Endothelial cell (in vitro differentiated cells): Measurements from ENCODE around the gene GALNT12. TPM values are rescaled to one million over a fixed set of nuclear protein-coding genes. Genes with fewer than 3 reads are reported as not detected.
A peak's percentile ranks its signal among the peaks of the same experiment; 100 is the strongest.

Experiments used
- DNase-seq: peaks from one replicate; pipeline ENCODE4 v3.0.0; 2021; ENCODE audit warnings: low spot score
- H3K27ac Mint-ChIP-seq: one replicate; pipeline ENCODE4 v1.8.0; 2021; ENCODE audit warnings: mixed read lengths, inconsistent platforms; ENCODE audit not compliant: unreplicated experiment
- H3K27me3 Mint-ChIP-seq: one replicate; pipeline ENCODE4 v1.8.0; 2021; ENCODE audit warnings: mild to moderate bottlenecking, moderate library complexity, mixed read lengths, inconsistent platforms; ENCODE audit not compliant: unreplicated experiment
- H3K36me3 Mint-ChIP-seq: one replicate; pipeline ENCODE4 v1.8.0; 2021; ENCODE audit warnings: mild to moderate bottlenecking, low read depth, mixed read lengths, inconsistent platforms; ENCODE audit not compliant: unreplicated experiment
- H3K4me1 Mint-ChIP-seq: one replicate; pipeline ENCODE4 v1.8.0; 2021; ENCODE audit warnings: mild to moderate bottlenecking, mixed read lengths, inconsistent platforms; ENCODE audit not compliant: unreplicated experiment
- H3K4me3 Mint-ChIP-seq: one replicate; pipeline ENCODE4 v1.8.0; 2021; ENCODE audit warnings: mild to moderate bottlenecking, mixed read lengths, inconsistent platforms; ENCODE audit not compliant: unreplicated experiment
- H3K9me3 Mint-ChIP-seq: one replicate; pipeline ENCODE4 v1.8.0; 2021; ENCODE audit warnings: mixed read lengths, inconsistent platforms; ENCODE audit not compliant: unreplicated experiment
- total RNA-seq: library from RNA; stranded (reverse); fragmentation: NEBNext Ultra II Directional; extraction: Animal tissue kit (Norgen Biotek cat#: 25700); gene quantifications from one replicate; pipeline ENCODE4 v1.2.1, GENCODE V29; 2021; ENCODE audit not compliant: unreplicated experiment
- TF ChIP-seq, protein P1 (sequence below): fragments of 200-600 bp; sonication (generic); IDR thresholded peaks from one replicate; pipeline ENCODE4 v1.5.0; 2021; ENCODE audit warnings: antibody characterized with exemption; ENCODE audit not compliant: unreplicated experiment

Gene GALNT12
- total RNA-seq, 1 donor from 2014 or later = 1.7 TPM

DNA sequence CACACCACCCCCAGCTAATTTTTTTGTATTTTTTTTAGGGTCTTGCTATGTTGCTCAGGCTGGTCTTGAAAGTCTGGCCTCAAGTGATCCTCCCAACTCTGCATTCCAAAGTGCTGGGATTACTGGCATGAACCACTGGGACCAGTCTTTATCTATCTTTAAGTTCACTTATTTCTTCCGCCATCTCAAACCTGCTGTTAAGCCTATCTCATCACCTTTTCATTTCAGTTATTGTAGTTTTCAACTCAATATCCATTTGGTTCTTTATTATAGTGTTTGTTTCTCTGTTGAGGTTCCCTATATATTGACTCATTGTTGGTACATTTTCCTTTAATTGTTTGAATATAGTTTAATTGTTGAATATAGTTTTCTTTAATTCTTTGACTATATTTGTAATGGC, 48.1 kb downstream of the GALNT12 start:
- no peaks in the 10 kb centered on the region for H3K36me3 Mint-ChIP-seq
- TF ChIP-seq, protein P1, sequence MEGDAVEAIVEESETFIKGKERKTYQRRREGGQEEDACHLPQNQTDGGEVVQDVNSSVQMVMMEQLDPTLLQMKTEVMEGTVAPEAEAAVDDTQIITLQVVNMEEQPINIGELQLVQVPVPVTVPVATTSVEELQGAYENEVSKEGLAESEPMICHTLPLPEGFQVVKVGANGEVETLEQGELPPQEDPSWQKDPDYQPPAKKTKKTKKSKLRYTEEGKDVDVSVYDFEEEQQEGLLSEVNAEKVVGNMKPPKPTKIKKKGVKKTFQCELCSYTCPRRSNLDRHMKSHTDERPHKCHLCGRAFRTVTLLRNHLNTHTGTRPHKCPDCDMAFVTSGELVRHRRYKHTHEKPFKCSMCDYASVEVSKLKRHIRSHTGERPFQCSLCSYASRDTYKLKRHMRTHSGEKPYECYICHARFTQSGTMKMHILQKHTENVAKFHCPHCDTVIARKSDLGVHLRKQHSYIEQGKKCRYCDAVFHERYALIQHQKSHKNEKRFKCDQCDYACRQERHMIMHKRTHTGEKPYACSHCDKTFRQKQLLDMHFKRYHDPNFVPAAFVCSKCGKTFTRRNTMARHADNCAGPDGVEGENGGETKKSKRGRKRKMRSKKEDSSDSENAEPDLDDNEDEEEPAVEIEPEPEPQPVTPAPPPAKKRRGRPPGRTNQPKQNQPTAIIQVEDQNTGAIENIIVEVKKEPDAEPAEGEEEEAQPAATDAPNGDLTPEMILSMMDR = no peak
- no peak overlapping the region for H3K4me3 Mint-ChIP-seq
- peaks cover 2% of the 10 kb centered on the region for H3K27me3 Mint-ChIP-seq
- peaks cover 7% of the 10 kb centered on the region for H3K4me1 Mint-ChIP-seq
- no peak overlapping the region for H3K27ac Mint-ChIP-seq
- no peak for DNase-seq
- H3K9me3 Mint-ChIP-seq = no peaks in the 10 kb centered on the region

DNA sequence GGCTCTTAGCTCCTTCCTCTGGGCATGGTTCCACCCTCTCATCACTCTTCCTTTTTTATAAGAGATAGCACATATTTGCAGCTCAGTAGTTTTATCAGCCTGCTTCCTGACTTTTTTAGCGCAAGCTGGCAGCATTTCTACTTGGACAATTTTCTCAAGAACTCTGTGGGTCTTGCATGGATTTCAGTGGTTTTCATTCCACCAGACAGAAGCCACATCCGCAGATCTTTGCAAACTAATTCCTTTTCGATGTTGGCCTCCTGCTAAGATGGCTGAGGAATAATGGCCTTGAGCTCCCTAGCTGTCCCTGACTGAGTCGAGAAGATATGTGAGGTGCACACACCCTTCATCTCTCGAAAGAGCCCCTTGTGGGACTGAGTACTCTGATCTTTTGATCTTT, 49.5 kb downstream of the GALNT12 start:
- TF ChIP-seq, protein P1 = no peak
- Mint-ChIP-seq H3K27ac (no peak overlapping the region), H3K27me3 (peaks cover 2% of the 10 kb centered on the region), H3K9me3 (no peaks in the 10 kb centered on the region), H3K4me1 (peaks cover 7% of the 10 kb centered on the region), H3K4me3 (no peak overlapping the region), H3K36me3 (no peaks in the 10 kb centered on the region)
- no peak for DNase-seq

DNA sequence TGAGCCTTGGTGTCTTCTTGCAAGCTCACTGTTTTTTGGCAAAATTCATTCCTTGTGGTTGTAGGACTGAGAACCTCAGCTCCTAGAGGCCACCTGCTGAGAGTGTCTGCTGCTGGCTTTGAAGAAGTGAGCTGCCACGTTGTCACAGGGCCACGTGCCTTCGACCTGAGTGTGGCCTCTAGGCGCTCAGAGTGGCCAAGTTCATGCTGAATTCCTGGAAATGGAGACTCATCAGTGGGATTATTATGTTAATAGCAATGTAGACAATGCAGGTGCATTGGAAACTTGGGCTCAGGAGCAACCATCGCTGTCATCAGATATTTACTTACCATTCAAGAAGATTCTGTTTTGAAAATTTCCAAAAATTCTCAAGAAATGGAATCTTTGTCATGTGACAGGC, 52.5 kb downstream of the GALNT12 start:
- Mint-ChIP-seq H3K27me3 (peaks cover 6% of the 10 kb centered on the region), H3K4me1 (peaks cover 10% of the 10 kb centered on the region), H3K27ac (no peak overlapping the region), H3K36me3 (no peaks in the 10 kb centered on the region), H3K4me3 (no peak overlapping the region), H3K9me3 (no peaks in the 10 kb centered on the region)
- DNase-seq = no peak
- TF ChIP-seq, protein P1 = no peak

DNA sequence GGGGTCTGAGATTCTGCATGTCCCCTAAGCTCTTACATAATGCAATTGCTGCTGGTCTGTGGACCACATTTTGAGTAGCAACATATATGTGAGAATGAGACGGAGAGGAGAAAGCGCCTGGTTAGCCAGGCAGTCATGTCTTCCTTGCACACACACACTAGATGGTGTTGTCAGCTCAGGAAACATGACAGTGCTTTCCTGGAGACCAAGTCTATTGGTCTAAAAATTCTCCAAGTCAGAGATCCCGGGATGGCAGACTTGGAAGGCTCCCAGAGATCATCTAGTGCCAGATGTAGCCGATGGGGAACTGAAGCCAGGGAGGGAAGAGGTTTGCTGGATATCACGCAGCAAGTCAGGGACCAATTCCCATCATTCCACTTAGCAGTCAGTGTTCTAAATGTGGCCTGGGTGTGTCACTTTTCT, 53.4 kb downstream of the GALNT12 start:
- H3K4me1 Mint-ChIP-seq = peaks cover 10% of the 10 kb centered on the region
- H3K4me3 Mint-ChIP-seq = no peak overlapping the region
- H3K27ac Mint-ChIP-seq = no peak overlapping the region
- peak; percentile 24 for DNase-seq
- H3K27me3 Mint-ChIP-seq = peaks cover 6% of the 10 kb centered on the region
- H3K9me3 Mint-ChIP-seq = no peaks in the 10 kb centered on the region
- TF ChIP-seq, protein P1 = no peak
- no peaks in the 10 kb centered on the region for H3K36me3 Mint-ChIP-seq

DNA sequence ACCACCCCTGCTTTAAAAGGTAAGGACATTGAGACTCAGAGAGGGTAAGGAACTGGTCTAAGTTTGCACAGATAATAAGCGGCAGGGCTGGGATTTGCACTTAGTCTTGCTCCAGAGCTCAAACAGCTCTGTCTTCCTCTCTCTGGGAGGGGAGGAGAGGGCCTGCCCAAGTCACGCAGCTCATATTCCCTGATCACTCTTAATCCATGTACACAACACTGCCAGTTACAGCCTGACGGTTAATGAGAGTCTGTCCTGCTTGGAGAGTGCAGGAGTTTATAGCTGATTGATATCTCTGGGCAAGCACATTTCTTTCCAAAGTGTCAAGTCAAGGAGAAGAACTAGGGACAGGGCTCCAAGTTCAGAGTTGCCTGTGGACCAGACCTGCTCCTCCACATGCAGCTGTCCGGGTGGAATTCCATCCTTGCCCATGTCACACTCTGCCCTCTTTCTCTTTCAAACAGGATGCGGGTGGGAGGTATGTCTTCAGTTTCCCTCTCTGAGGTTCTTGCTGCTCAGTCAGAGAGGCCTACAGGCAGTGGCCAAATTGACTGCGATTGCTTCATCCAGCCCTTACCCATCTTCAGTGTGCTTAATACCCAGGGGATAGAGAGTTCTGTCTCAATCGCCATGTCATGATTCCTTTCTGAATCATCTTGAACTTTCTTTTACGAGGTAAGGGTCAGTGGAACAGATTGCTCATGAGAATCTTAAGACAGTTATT, 54.5 kb downstream of the GALNT12 start:
- no peaks in the 10 kb centered on the region for H3K9me3 Mint-ChIP-seq
- H3K27me3 Mint-ChIP-seq = peaks cover 6% of the 10 kb centered on the region
- no peak overlapping the region for H3K27ac Mint-ChIP-seq
- no peaks in the 10 kb centered on the region for H3K36me3 Mint-ChIP-seq
- peaks cover 15% of the 10 kb centered on the region for H3K4me1 Mint-ChIP-seq
- TF ChIP-seq, protein P1 = no peak
- DNase-seq = no peak
- no peak overlapping the region for H3K4me3 Mint-ChIP-seq
